Activated CD4-positive, CD25-positive, alpha-beta regulatory T cell treated with anti-CD3 and anti-CD28 coated beads, Interleukin-2, amount 50 U/mL, for 72 hours (primary cell): Measurements from ENCODE around the gene EPHB4.
"Not testable (repeated sequence)": the region's sequence is repeated elsewhere in the genome, so short reads cannot be mapped to it uniquely, and the experiment has no call there.

ENCODE experiments used
- DNase-seq: peaks from one replicate; pipeline ENCODE4 v3.0.0; 2021

Gene EPHB4

GRCh38 chr7:100783804-100784203 is 43.5 kb downstream of the EPHB4 start:
- DNase-seq: no peak

- no peak for DNase-seq
Measured at GRCh38 chr7:100781255-100781654, 46.1 kb downstream of the EPHB4 start.

- no peak for DNase-seq
Measured at GRCh38 chr7:100779359-100779758, 48.0 kb downstream of the EPHB4 start.

- no peak for DNase-seq
Measured at GRCh38 chr7:100778061-100778621, 49.2 kb downstream of the EPHB4 start.

GRCh38 chr7:100773491-100773890 is 53.8 kb downstream of the EPHB4 start:
- DNase-seq: no peak

GRCh38 chr7:100768784-100769183 is 58.5 kb downstream of the EPHB4 start:
- DNase-seq: no peak

GRCh38 chr7:100765250-100765649 is 62.1 kb downstream of the EPHB4 start:
- DNase-seq: no peak

- no peak for DNase-seq
Measured at GRCh38 chr7:100764841-100765240, 62.5 kb downstream of the EPHB4 start.

GRCh38 chr7:100763556-100764140 is 63.7 kb downstream of the EPHB4 start:
- DNase-seq: no peak

- not testable (repeated sequence) for DNase-seq
Measured at GRCh38 chr7:100762841-100763240, 64.5 kb downstream of the EPHB4 start.

GRCh38 chr7:100759357-100760171 is 67.8 kb downstream of the EPHB4 start:
- DNase-seq: no peak

- DNase-seq: no peak
Measured at GRCh38 chr7:100753750-100754149, 73.6 kb downstream of the EPHB4 start.

GRCh38 chr7:100752994-100753393 is 74.3 kb downstream of the EPHB4 start:
- DNase-seq: no peak
